GM23338 (cell line): ENCODE measurements around the gene SUPT6H. TPM values are rescaled to one million over a fixed set of nuclear protein-coding genes. Genes with fewer than 3 reads are reported as not detected.

Source experiments
- ATAC-seq: fragments of 200-7000 bp; cut with Tn5 transposase; 3 replicates; pipeline ENCODE4 v1.9.1; 2020
- DNase-seq: peaks from one replicate; pipeline ENCODE4 v3.0.0-alpha.2; 2015; ENCODE audit warnings: low spot score
- H2AFZ ChIP-seq: fragments of 200-600 bp; sonication (generic); 2 replicates; pipeline ENCODE4 v1.8.0; 2016; ENCODE audit warnings: antibody characterized with exemption, mild to moderate bottlenecking, moderate library complexity
- H3F3A ChIP-seq: fragments of 200-600 bp; sonication (generic); replicated peaks from 2 replicates; pipeline ENCODE4 v1.8.0; 2017; ENCODE audit warnings: antibody characterized with exemption, mixed run types, low read depth
- H3K27ac ChIP-seq: fragments of 200-600 bp; sonication (generic); 2 replicates; pipeline ENCODE4 v1.6.1; 2016; ENCODE audit warnings: low read depth
- H3K27me3 ChIP-seq: fragments of 200-600 bp; sonication (generic); 2 replicates; pipeline ENCODE4 v1.8.0; 2016; ENCODE audit warnings: mild to moderate bottlenecking, mixed run types, moderate library complexity; ENCODE audit not compliant: insufficient read depth
- H3K36me3 ChIP-seq: fragments of 200-600 bp; sonication (generic); 2 replicates; pipeline ENCODE4 v1.8.0; 2016; ENCODE audit warnings: mild to moderate bottlenecking; ENCODE audit not compliant: insufficient read depth
- H3K4me1 ChIP-seq: fragments of 200-600 bp; sonication (generic); 2 replicates; pipeline ENCODE4 v1.8.0; 2016; ENCODE audit warnings: mild to moderate bottlenecking, moderate library complexity; ENCODE audit not compliant: insufficient read depth
- H3K4me2 ChIP-seq: fragments of 200-600 bp; sonication (generic); 2 replicates; pipeline ENCODE4 v1.7.1; 2017; ENCODE audit warnings: mixed run types
- H3K4me3 ChIP-seq: fragments of 200-600 bp; sonication (generic); 2 replicates; pipeline ENCODE4 v1.6.1; 2016; ENCODE audit warnings: mixed run types
- H3K79me2 ChIP-seq: fragments of 200-600 bp; sonication (generic); replicated peaks from 2 replicates; pipeline ENCODE4 v1.8.0; 2017; ENCODE audit warnings: mild to moderate bottlenecking; ENCODE audit not compliant: insufficient read depth
- H3K9me2 ChIP-seq: fragments of 200-600 bp; sonication (generic); 2 replicates; pipeline ENCODE4 v1.8.0; 2017; ENCODE audit not compliant: insufficient read depth
- H4K20me1 ChIP-seq: fragments of 200-600 bp; sonication (generic); replicated peaks from 2 replicates; pipeline ENCODE4 v1.8.0; 2017; ENCODE audit warnings: mild to moderate bottlenecking; ENCODE audit not compliant: insufficient read depth
- H3K27ac Mint-ChIP-seq: 2 replicates; pipeline ENCODE4 v1.8.0; 2020; ENCODE audit warnings: inconsistent platforms, mild to moderate bottlenecking, moderate library complexity, mixed read lengths
- H3K27me3 Mint-ChIP-seq: 3 replicates; pipeline ENCODE4 v1.8.0; 2022; ENCODE audit warnings: low read depth, mild to moderate bottlenecking, moderate library complexity, mixed read lengths, inconsistent platforms; ENCODE audit not compliant: insufficient read depth, poor library complexity
- H3K36me3 Mint-ChIP-seq: 3 replicates; pipeline ENCODE4 v1.8.0; 2021; ENCODE audit warnings: low read depth, mild to moderate bottlenecking, inconsistent platforms, moderate library complexity, mixed read lengths
- H3K4me1 Mint-ChIP-seq: 3 replicates; pipeline ENCODE4 v1.8.0; 2020; ENCODE audit warnings: mild to moderate bottlenecking, inconsistent platforms, mixed read lengths
- H3K4me3 Mint-ChIP-seq: 3 replicates; pipeline ENCODE4 v1.8.0; 2021; ENCODE audit warnings: moderate library complexity, mild to moderate bottlenecking, inconsistent platforms, mixed read lengths
- H3K9me3 Mint-ChIP-seq: 3 replicates; pipeline ENCODE4 v1.8.0; 2020; ENCODE audit warnings: moderate library complexity, mild to moderate bottlenecking, inconsistent platforms, mixed read lengths
- CREB1 ChIP-seq: fragments of 250-450 bp; sonication (Bioruptor Pico); IDR thresholded peaks from 2 replicates; pipeline ENCODE4 v1.5.0; 2020; ENCODE audit warnings: low read depth, mild to moderate bottlenecking, moderate library complexity
- CTCF ChIP-seq, 2 experiments: fragments of 200-600 bp in 1 of 2; sonication (generic) in 1 of 2; conservative IDR thresholded peaks; 2 replicates each; pipeline versions ENCODE4 v1.5.1 to v1.6.1; 2016 to 2017; ENCODE audit warnings: antibody characterized with exemption in 2 of 2, low read depth in 2 of 2, mild to moderate bottlenecking in 2 of 2, moderate library complexity in 1 of 2
- ETS1 ChIP-seq: IDR thresholded peaks from 2 replicates; pipeline ENCODE4 v1.6.1; 2016; ENCODE audit warnings: antibody characterized with exemption
- EZH2 ChIP-seq: fragments of 200-600 bp; sonication (generic); IDR thresholded peaks from one replicate; pipeline ENCODE4 v1.8.0; 2017; ENCODE audit warnings: antibody characterized with exemption, mild to moderate bottlenecking, low read depth; ENCODE audit not compliant: unreplicated experiment
- EZH2phosphoT487 ChIP-seq: fragments of 200-600 bp; sonication (generic); IDR thresholded peaks from one replicate; pipeline ENCODE4 v1.8.1; 2018; ENCODE audit warnings: antibody characterized with exemption; ENCODE audit not compliant: unreplicated experiment
- JUNB ChIP-seq: IDR thresholded peaks from one replicate; pipeline ENCODE4 v1.6.1; 2016; ENCODE audit warnings: antibody characterized with exemption; ENCODE audit not compliant: unreplicated experiment
- POLR2AphosphoS5 ChIP-seq: IDR thresholded peaks from 2 replicates; pipeline ENCODE4 v1.6.1; 2016; ENCODE audit warnings: antibody characterized with exemption, low read depth
- REST ChIP-seq: IDR thresholded peaks from one replicate; pipeline ENCODE4 v1.6.1; 2018; ENCODE audit warnings: antibody characterized with exemption; ENCODE audit not compliant: unreplicated experiment
- STAT1 ChIP-seq: IDR thresholded peaks from one replicate; pipeline ENCODE4 v1.6.1; 2016; ENCODE audit warnings: antibody characterized with exemption; ENCODE audit not compliant: unreplicated experiment
- ZNF114 ChIP-seq: fragments of 250-450 bp; sonication (Bioruptor Pico); IDR thresholded peaks from 2 replicates; pipeline ENCODE4 v1.5.0; 2020; ENCODE audit warnings: mild to moderate bottlenecking, moderate library complexity
- ZNF462 ChIP-seq: fragments of 250-450 bp; sonication (Bioruptor Pico); IDR thresholded peaks from 2 replicates; pipeline ENCODE4 v1.5.0; 2020; ENCODE audit warnings: mild to moderate bottlenecking, moderate library complexity
- polyA plus RNA-seq: library from polyadenylated mRNA; unstranded; fragments of >200 nt; fragmentation: Nextera tagmentation; extraction: Ambion mirVana; gene quantifications from 2 replicates; pipeline ENCODE4 v1.2.1, GENCODE V29; 2016
- total RNA-seq: library from RNA; depleted of rRNA; stranded (reverse); fragments of >200 nt; shearing (Covaris generic); gene quantifications from 2 replicates; pipeline ENCODE4 v1.2.3, GENCODE V29; 2014

Gene SUPT6H
- total and polyA plus RNA-seq, 2 experiments from 2014 or later: 17.8 to 70.7 TPM

- TF ChIP-seq REST (no peak), STAT1 (no peak), JUNB (no peak), EZH2 (no peak), CTCF (conservative IDR thresholded peaks at IDR 0.05; ENCODE audit: low read depth in 2 of 2) (no peak)
Measured at GRCh38 chr17:28616281-28616680, 45.7 kb upstream of the SUPT6H start (continued).

- no peaks in the 10 kb centered on the region for H3K9me2 ChIP-seq
- peaks cover 8% of the 10 kb centered on the region for H3F3A ChIP-seq
- no peak overlapping the region for H3K4me3 ChIP-seq
- no peak overlapping the region for H3K27ac ChIP-seq
- H2AFZ ChIP-seq: no peak overlapping the region
- Mint-ChIP-seq H3K36me3 (peaks cover 96% of the 10 kb centered on the region), H3K27ac (no peak overlapping the region), H3K4me3 (no peak overlapping the region), H3K27me3 (peaks cover 2% of the 10 kb centered on the region), H3K9me3 (no peaks in the 10 kb centered on the region), H3K4me1 (no peaks in the 10 kb centered on the region)
- no peak for DNase-seq
- H3K4me1 ChIP-seq: no peaks in the 10 kb centered on the region
- no peak overlapping the region for H3K4me2 ChIP-seq
- peaks cover 87% of the 10 kb centered on the region for H3K36me3 ChIP-seq
- no peaks in the 10 kb centered on the region for H3K79me2 ChIP-seq
- H3K27me3 ChIP-seq: no peaks in the 10 kb centered on the region
- peaks cover 44% of the 10 kb centered on the region for H4K20me1 ChIP-seq
- ATAC-seq: no peak
- TF ChIP-seq CREB1 (CRISPR knock-in tag) (no peak), ETS1 (no peak), POLR2AphosphoS5 (no peak), ZNF114 (CRISPR knock-in tag) (no peak), EZH2 (no peak), EZH2phosphoT487 (no peak), ZNF462 (no peak), STAT1 (no peak)
Measured at GRCh38 chr17:28618464-28618863, 43.5 kb upstream of the SUPT6H start.
